ENCODE results near the gene LTBP1. TPM values are rescaled to one million over a fixed set of nuclear protein-coding genes. Genes with fewer than 3 reads are reported as not detected.

Gene LTBP1
- polyA plus RNA-seq, 2 donors = 4.3 to 13.9 TPM

- WGBS, 2 donors = 45 to 50% methylated on average over 7 of the region's 7 CpGs
- H3K4me3 ChIP-seq (ENCODE audit: low read depth in 1 of 2, low read length in 2 of 2) = no peak overlapping the region
- no peaks in the 10 kb centered on the region for H3K27me3 ChIP-seq (ENCODE audit: control insufficient read depth in 1 of 2, insufficient read depth in 2 of 2, low read length in 2 of 2)
- H3K36me3 ChIP-seq (ENCODE audit: control insufficient read depth in 2 of 2, insufficient read depth in 2 of 2, low read length in 1 of 2) = no peaks in the 10 kb centered on the region
- peaks cover 0 to 3% of the 10 kb centered on the region in 2 donors for H3K4me1 ChIP-seq (ENCODE audit: control insufficient read depth in 2 of 2, insufficient read depth in 2 of 2, low read length in 1 of 2)
- no peaks in the 10 kb centered on the region for H3K9me3 ChIP-seq (ENCODE audit: control insufficient read depth in 2 of 2, insufficient read depth in 1 of 2, low read depth in 1 of 2, low read length in 1 of 2)
- peak overlapping the region; percentile 44 to 54 for H3K27ac ChIP-seq (ENCODE audit: low read depth in 2 of 2, low read length in 1 of 2)
Observed at GRCh38 chr2:33133454-33133952, 186.8 kb downstream of the LTBP1 start.

GRCh38 chr2:33134086-33134771, 187.5 kb downstream of the LTBP1 start:
- H3K36me3 ChIP-seq (ENCODE audit: control insufficient read depth in 2 of 2, insufficient read depth in 2 of 2, low read length in 1 of 2) = no peaks in the 10 kb centered on the region
- H3K4me3 ChIP-seq (ENCODE audit: low read depth in 1 of 2, low read length in 2 of 2) = peak overlapping the region; percentile 28 to 39
- peaks cover 0 to 3% of the 10 kb centered on the region in 2 donors for H3K4me1 ChIP-seq (ENCODE audit: control insufficient read depth in 2 of 2, insufficient read depth in 2 of 2, low read length in 1 of 2)
- H3K27me3 ChIP-seq (ENCODE audit: control insufficient read depth in 1 of 2, insufficient read depth in 2 of 2, low read length in 2 of 2) = no peaks in the 10 kb centered on the region
- 20 to 32% methylated on average over 14 of the region's 14 CpGs for WGBS, 2 donors
- peak overlapping the region; percentile 77 to 83 for H3K27ac ChIP-seq (ENCODE audit: low read depth in 2 of 2, low read length in 1 of 2)
- no peaks in the 10 kb centered on the region for H3K9me3 ChIP-seq (ENCODE audit: control insufficient read depth in 2 of 2, insufficient read depth in 1 of 2, low read depth in 1 of 2, low read length in 1 of 2)

DNA sequence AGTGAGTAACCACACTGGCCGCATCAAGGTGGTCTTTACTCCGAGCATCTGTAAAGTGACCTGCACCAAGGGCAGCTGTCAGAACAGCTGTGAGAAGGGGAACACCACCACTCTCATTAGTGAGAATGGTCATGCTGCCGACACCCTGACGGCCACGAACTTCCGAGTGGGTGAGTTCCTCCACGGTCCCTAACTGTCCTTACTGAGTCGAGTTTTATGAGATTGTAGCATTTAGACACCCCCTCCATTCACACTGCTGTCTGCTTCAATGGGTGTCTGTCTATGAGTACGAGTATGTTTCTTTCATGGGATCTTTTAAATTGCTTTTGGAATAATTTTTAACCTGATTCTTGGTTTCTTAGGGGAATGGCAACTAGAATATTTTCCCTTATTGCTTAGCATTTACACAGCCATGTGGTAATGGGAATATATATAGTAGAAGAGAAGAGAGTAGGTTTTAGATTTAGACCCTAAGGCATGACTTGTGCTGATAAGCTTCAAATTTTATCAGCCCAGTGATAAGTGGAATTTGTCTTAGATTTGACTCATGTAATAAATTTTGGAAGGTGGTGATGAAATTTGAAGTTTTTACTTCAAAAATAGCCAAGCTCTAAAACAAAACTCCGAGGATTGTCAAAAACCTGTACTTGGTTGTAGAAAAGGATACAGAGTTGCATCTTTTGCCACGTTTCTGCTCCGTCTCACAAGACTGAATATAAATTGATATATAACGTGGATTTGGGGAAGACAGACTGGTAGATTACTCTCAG, 188.2 kb downstream of the LTBP1 start:
- 54 to 63% methylated on average over 13 of the region's 13 CpGs for WGBS, 2 donors
- peak overlapping the region; percentile 28 to 39 for H3K4me3 ChIP-seq (ENCODE audit: low read depth in 1 of 2, low read length in 2 of 2)
- H3K27me3 ChIP-seq (ENCODE audit: control insufficient read depth in 1 of 2, insufficient read depth in 2 of 2, low read length in 2 of 2) = no peaks in the 10 kb centered on the region
- peak overlapping the region; percentile 77 to 83 for H3K27ac ChIP-seq (ENCODE audit: low read depth in 2 of 2, low read length in 1 of 2)
- H3K4me1 ChIP-seq (ENCODE audit: control insufficient read depth in 2 of 2, insufficient read depth in 2 of 2, low read length in 1 of 2) = peaks cover 0 to 3% of the 10 kb centered on the region in 2 donors
- H3K36me3 ChIP-seq (ENCODE audit: control insufficient read depth in 2 of 2, insufficient read depth in 2 of 2, low read length in 1 of 2) = no peaks in the 10 kb centered on the region
- H3K9me3 ChIP-seq (ENCODE audit: control insufficient read depth in 2 of 2, insufficient read depth in 1 of 2, low read depth in 1 of 2, low read length in 1 of 2) = no peaks in the 10 kb centered on the region

GRCh38 chr2:33135645-33136044, 188.9 kb downstream of the LTBP1 start:
- no peak overlapping the region for H3K27ac ChIP-seq (ENCODE audit: low read depth in 2 of 2, low read length in 1 of 2)
- no peaks in the 10 kb centered on the region for H3K27me3 ChIP-seq (ENCODE audit: control insufficient read depth in 1 of 2, insufficient read depth in 2 of 2, low read length in 2 of 2)
- peaks cover 0 to 3% of the 10 kb centered on the region in 2 donors for H3K4me1 ChIP-seq (ENCODE audit: control insufficient read depth in 2 of 2, insufficient read depth in 2 of 2, low read length in 1 of 2)
- H3K9me3 ChIP-seq (ENCODE audit: control insufficient read depth in 2 of 2, insufficient read depth in 1 of 2, low read depth in 1 of 2, low read length in 1 of 2) = no peaks in the 10 kb centered on the region
- peak overlapping the region in 1 of 2 donors; percentile 39 for H3K4me3 ChIP-seq (ENCODE audit: low read depth in 1 of 2, low read length in 2 of 2)
- WGBS, 2 donors = 53 to 54% methylated on average over 4 of the region's 4 CpGs
- H3K36me3 ChIP-seq (ENCODE audit: control insufficient read depth in 2 of 2, insufficient read depth in 2 of 2, low read length in 1 of 2) = no peaks in the 10 kb centered on the region

DNA sequence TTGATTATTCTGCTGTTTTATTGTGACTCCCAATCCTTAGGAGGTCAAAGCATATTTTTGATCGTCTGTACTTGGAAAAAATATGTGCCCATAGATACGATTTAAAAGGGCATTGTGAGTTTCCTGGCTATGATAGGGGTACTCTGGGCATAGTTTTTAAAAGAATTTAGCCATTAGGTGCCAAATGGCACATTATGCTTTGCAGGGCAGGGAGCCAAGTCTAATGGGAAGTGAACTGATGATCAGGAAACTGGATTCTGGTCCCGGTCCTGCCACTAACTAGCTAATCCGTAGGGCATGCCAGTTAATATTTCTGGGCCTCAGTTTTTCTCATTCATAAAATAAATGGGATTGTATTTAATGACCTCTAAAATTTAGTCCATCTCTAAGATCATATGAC, 189.3 kb downstream of the LTBP1 start:
- WGBS, 2 donors = 16 to 38% methylated on average over 4 of the region's 4 CpGs
- H3K9me3 ChIP-seq (ENCODE audit: control insufficient read depth in 2 of 2, insufficient read depth in 1 of 2, low read depth in 1 of 2, low read length in 1 of 2) = no peaks in the 10 kb centered on the region
- no peaks in the 10 kb centered on the region for H3K27me3 ChIP-seq (ENCODE audit: control insufficient read depth in 1 of 2, insufficient read depth in 2 of 2, low read length in 2 of 2)
- H3K4me1 ChIP-seq (ENCODE audit: control insufficient read depth in 2 of 2, insufficient read depth in 2 of 2, low read length in 1 of 2) = peaks cover 0 to 3% of the 10 kb centered on the region in 2 donors
- no peaks in the 10 kb centered on the region for H3K36me3 ChIP-seq (ENCODE audit: control insufficient read depth in 2 of 2, insufficient read depth in 2 of 2, low read length in 1 of 2)
- H3K4me3 ChIP-seq (ENCODE audit: low read depth in 1 of 2, low read length in 2 of 2) = peak overlapping the region in 1 of 2 donors; percentile 39
- no peak overlapping the region for H3K27ac ChIP-seq (ENCODE audit: low read depth in 2 of 2, low read length in 1 of 2)

- Histone ChIP-seq H3K4me3 (ENCODE audit: low read depth in 1 of 2, low read length in 2 of 2) (peak overlapping the region in 1 of 2 donors; percentile 39), H3K27ac (ENCODE audit: low read depth in 2 of 2, low read length in 1 of 2) (no peak overlapping the region), H3K9me3 (ENCODE audit: control insufficient read depth in 2 of 2, insufficient read depth in 1 of 2, low read depth in 1 of 2, low read length in 1 of 2) (no peaks in the 10 kb centered on the region), H3K27me3 (ENCODE audit: control insufficient read depth in 1 of 2, insufficient read depth in 2 of 2, low read length in 2 of 2) (no peaks in the 10 kb centered on the region), H3K4me1 (ENCODE audit: control insufficient read depth in 2 of 2, insufficient read depth in 2 of 2, low read length in 1 of 2) (peaks cover 0 to 3% of the 10 kb centered on the region in 2 donors), H3K36me3 (ENCODE audit: control insufficient read depth in 2 of 2, insufficient read depth in 2 of 2, low read length in 1 of 2) (no peaks in the 10 kb centered on the region)
- 32 to 51% methylated on average over 1 of the region's 1 CpG for WGBS, 2 donors
Observed at GRCh38 chr2:33136566-33136965, 189.8 kb downstream of the LTBP1 start.

DNA sequence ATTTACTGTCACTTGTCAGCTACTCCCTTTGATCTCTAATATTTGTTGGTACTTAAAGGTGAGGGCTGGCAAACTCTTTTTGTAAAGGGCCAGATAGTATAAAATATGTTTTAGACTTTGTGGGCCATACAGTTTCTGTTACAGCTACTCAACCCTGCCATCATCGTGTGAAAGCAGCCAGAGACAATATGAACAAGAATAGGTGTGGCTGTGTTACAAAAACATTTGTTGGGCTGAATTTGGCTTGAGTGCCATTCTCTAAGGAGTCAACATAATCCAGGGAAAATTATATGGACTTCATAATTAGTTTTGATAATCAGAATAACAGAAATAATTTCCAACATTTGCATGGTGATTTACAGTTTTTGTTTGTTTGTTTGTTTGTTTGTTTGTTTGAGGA, 190.6 kb downstream of the LTBP1 start:
- Histone ChIP-seq H3K9me3 (ENCODE audit: control insufficient read depth in 2 of 2, insufficient read depth in 1 of 2, low read depth in 1 of 2, low read length in 1 of 2) (no peaks in the 10 kb centered on the region), H3K27ac (ENCODE audit: low read depth in 2 of 2, low read length in 1 of 2) (no peak overlapping the region), H3K4me1 (ENCODE audit: control insufficient read depth in 2 of 2, insufficient read depth in 2 of 2, low read length in 1 of 2) (peaks cover 0 to 3% of the 10 kb centered on the region in 2 donors), H3K4me3 (ENCODE audit: low read depth in 1 of 2, low read length in 2 of 2) (no peak overlapping the region), H3K36me3 (ENCODE audit: control insufficient read depth in 2 of 2, insufficient read depth in 2 of 2, low read length in 1 of 2) (no peaks in the 10 kb centered on the region), H3K27me3 (ENCODE audit: control insufficient read depth in 1 of 2, insufficient read depth in 2 of 2, low read length in 2 of 2) (no peaks in the 10 kb centered on the region)
- 23 to 53% methylated on average over 1 of the region's 1 CpG for WGBS, 2 donors

DNA sequence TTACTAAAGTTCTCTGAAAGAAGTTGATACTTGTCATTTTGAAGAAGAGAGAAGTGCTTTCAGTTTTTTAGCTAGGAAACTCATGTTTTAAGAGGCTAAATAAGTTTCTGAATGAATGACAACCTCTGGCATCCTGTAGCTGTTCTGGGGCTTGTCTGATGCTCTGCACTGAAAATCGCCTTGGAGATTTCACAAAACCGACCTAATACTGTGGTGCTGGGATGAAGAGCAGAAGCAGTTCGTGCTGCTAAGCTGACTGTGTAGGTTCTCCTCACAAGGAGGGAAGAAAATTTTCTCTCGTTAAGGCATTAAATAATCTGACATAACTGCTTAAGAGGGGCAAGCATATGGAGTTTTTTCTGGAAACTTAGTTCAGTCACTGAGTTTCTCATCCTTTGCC, 193.2 kb downstream of the LTBP1 start:
- H3K36me3 ChIP-seq (ENCODE audit: control insufficient read depth in 2 of 2, insufficient read depth in 2 of 2, low read length in 1 of 2) = no peaks in the 10 kb centered on the region
- no peaks in the 10 kb centered on the region for H3K4me1 ChIP-seq (ENCODE audit: control insufficient read depth in 2 of 2, insufficient read depth in 2 of 2, low read length in 1 of 2)
- 80 to 86% methylated on average over 4 of the region's 4 CpGs for WGBS, 2 donors
- H3K4me3 ChIP-seq (ENCODE audit: low read depth in 1 of 2, low read length in 2 of 2) = no peak overlapping the region
- H3K27me3 ChIP-seq (ENCODE audit: control insufficient read depth in 1 of 2, insufficient read depth in 2 of 2, low read length in 2 of 2) = no peaks in the 10 kb centered on the region
- peak overlapping the region in 1 of 2 donors; percentile 10 for H3K27ac ChIP-seq (ENCODE audit: low read depth in 2 of 2, low read length in 1 of 2)
- H3K9me3 ChIP-seq (ENCODE audit: control insufficient read depth in 2 of 2, insufficient read depth in 1 of 2, low read depth in 1 of 2, low read length in 1 of 2) = no peaks in the 10 kb centered on the region

DNA sequence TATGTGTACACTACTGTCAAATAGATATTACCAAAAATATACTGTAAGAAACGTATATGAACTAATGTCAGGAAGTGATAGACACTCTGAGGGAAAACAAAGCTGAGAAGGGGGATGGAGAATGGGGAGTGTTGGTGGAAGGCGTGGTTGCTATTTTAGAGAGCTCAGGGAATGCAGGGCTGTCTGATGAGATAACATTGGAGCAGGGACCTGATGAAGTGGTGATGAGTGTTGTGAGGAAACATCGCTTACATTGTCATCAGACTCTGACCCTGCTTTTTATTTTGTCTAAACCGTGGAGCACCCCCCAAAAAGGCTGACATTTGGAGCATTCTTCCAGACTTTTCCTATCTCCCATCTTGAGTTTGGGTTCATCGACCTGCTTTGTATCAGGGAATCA, 194.7 kb downstream of the LTBP1 start:
- H3K27ac ChIP-seq (ENCODE audit: low read depth in 2 of 2, low read length in 1 of 2) = no peak overlapping the region
- H3K27me3 ChIP-seq (ENCODE audit: control insufficient read depth in 1 of 2, insufficient read depth in 2 of 2, low read length in 2 of 2) = no peaks in the 10 kb centered on the region
- H3K9me3 ChIP-seq (ENCODE audit: control insufficient read depth in 2 of 2, insufficient read depth in 1 of 2, low read depth in 1 of 2, low read length in 1 of 2) = no peaks in the 10 kb centered on the region
- H3K36me3 ChIP-seq (ENCODE audit: control insufficient read depth in 2 of 2, insufficient read depth in 2 of 2, low read length in 1 of 2) = no peaks in the 10 kb centered on the region
- no peak overlapping the region for H3K4me3 ChIP-seq (ENCODE audit: low read depth in 1 of 2, low read length in 2 of 2)
- H3K4me1 ChIP-seq (ENCODE audit: control insufficient read depth in 2 of 2, insufficient read depth in 2 of 2, low read length in 1 of 2) = no peaks in the 10 kb centered on the region
- WGBS, 2 donors = 85 to 89% methylated on average over 5 of the region's 5 CpGs

Data from esophagus (tissue), 2 donors.